CD8-positive, alpha-beta memory T cell (primary cell): ENCODE data around the gene NXT1. TPM values are rescaled to one million over a fixed set of nuclear protein-coding genes. Genes with fewer than 3 reads are reported as not detected.

Experiments used
- polyA plus RNA-seq: library from polyadenylated mRNA; unstranded; fragments of 300-500 nt; fragmentation: Illumina TruSeq; gene quantifications from one replicate; pipeline ENCODE4 v1.2.3, GENCODE V29; 2021
- total RNA-seq, 2 experiments: library from RNA; stranded (reverse); gene quantifications; one replicate each; pipeline ENCODE4 v1.2.3, GENCODE V29; 2021

The NXT1 gene
- total and polyA plus RNA-seq, 3 experiments from 2014 or later = 48.9 to 65.0 (median 52.9) TPM

Other genes with a start within 250 kb of the NXT1 start
- 10 to 100 TPM; 11.9 to 12.5 TPM for gene GZF1, start 11.4 kb downstream of the NXT1 start, total RNA-seq
- 3.8 TPM for gene GZF1, start 11.4 kb downstream of the NXT1 start, polyA plus RNA-seq
- 1 to 10 TPM; 7.4 to 7.6 TPM for gene NAPB, start 70.7 kb downstream of the NXT1 start, total RNA-seq
- 5.2 TPM for gene NAPB, start 70.7 kb downstream of the NXT1 start, polyA plus RNA-seq
- gene CSTL1, start 88.9 kb downstream of the NXT1 start, total RNA-seq = not detected
- not detected for gene CSTL1, start 88.9 kb downstream of the NXT1 start, polyA plus RNA-seq
- not detected for gene CST11, start 102.1 kb downstream of the NXT1 start, total RNA-seq
- gene CST11, start 102.1 kb downstream of the NXT1 start, polyA plus RNA-seq = not detected
- not detected for gene CST8, start 140.3 kb downstream of the NXT1 start, total RNA-seq
- not detected for gene CST8, start 140.3 kb downstream of the NXT1 start, polyA plus RNA-seq
- gene CST9L, start 217.7 kb downstream of the NXT1 start, total RNA-seq = not detected
- gene CST9L, start 217.7 kb downstream of the NXT1 start, polyA plus RNA-seq = not detected